ENCODE data around the gene FUZ.

FUZ gene

DNA sequence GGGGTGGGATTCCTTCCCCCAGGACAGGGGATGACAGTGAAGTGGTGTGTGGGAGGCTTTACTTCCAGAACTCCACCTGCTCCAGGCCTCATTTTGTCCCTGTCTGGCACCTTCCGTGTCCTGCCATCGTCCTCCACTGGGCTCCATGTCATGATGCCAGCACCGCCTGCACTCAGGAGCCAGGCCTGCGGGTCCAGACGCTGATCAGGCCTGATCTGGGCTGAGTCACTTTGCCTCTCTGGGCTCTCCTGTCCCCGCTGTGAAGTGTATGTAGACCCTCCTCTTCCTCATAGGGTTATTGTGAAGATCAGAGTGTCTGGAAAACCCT, 9.6 kb downstream of the FUZ start:
- Histone ChIP-seq H3K4me3 (ENCODE audit: low read depth, low read length, poor library complexity, severe bottlenecking) (no peak overlapping the region), H3F3A (ENCODE audit: insufficient read depth, low read length) (no peaks in the 10 kb centered on the region), H3K4me2 (ENCODE audit: low read length) (no peak overlapping the region), H4K20me1 (ENCODE audit: insufficient read depth, low read length) (no peaks in the 10 kb centered on the region), H3K36me3 (ENCODE audit: insufficient read depth, low read length) (peaks cover 79% of the 10 kb centered on the region), H3K4me1 (ENCODE audit: insufficient read depth, low read length, severe bottlenecking) (peaks cover 4% of the 10 kb centered on the region), H3K9ac (ENCODE audit: low read length) (no peak overlapping the region), H3K27ac (ENCODE audit: low read depth, low read length, poor library complexity, severe bottlenecking) (no peak overlapping the region), H3K27me3 (ENCODE audit: insufficient read depth, low read length) (no peaks in the 10 kb centered on the region), H3K79me2 (ENCODE audit: insufficient read depth, low read length) (no peaks in the 10 kb centered on the region), H3K9me3 (ENCODE audit: low read length) (no peaks in the 10 kb centered on the region), H2AFZ (ENCODE audit: low read length) (no peak overlapping the region), H3K9me2 (ENCODE audit: low read depth, low read length) (no peaks in the 10 kb centered on the region)
- TF ChIP-seq EZH2 (IDR thresholded peaks at IDR 0.05; ENCODE audit: borderline replicate concordance, low read length) = no peak
- TF ChIP-seq, protein P1, sequence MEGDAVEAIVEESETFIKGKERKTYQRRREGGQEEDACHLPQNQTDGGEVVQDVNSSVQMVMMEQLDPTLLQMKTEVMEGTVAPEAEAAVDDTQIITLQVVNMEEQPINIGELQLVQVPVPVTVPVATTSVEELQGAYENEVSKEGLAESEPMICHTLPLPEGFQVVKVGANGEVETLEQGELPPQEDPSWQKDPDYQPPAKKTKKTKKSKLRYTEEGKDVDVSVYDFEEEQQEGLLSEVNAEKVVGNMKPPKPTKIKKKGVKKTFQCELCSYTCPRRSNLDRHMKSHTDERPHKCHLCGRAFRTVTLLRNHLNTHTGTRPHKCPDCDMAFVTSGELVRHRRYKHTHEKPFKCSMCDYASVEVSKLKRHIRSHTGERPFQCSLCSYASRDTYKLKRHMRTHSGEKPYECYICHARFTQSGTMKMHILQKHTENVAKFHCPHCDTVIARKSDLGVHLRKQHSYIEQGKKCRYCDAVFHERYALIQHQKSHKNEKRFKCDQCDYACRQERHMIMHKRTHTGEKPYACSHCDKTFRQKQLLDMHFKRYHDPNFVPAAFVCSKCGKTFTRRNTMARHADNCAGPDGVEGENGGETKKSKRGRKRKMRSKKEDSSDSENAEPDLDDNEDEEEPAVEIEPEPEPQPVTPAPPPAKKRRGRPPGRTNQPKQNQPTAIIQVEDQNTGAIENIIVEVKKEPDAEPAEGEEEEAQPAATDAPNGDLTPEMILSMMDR (IDR thresholded peaks at IDR 0.05; ENCODE audit: low read length) = no peak

DNA sequence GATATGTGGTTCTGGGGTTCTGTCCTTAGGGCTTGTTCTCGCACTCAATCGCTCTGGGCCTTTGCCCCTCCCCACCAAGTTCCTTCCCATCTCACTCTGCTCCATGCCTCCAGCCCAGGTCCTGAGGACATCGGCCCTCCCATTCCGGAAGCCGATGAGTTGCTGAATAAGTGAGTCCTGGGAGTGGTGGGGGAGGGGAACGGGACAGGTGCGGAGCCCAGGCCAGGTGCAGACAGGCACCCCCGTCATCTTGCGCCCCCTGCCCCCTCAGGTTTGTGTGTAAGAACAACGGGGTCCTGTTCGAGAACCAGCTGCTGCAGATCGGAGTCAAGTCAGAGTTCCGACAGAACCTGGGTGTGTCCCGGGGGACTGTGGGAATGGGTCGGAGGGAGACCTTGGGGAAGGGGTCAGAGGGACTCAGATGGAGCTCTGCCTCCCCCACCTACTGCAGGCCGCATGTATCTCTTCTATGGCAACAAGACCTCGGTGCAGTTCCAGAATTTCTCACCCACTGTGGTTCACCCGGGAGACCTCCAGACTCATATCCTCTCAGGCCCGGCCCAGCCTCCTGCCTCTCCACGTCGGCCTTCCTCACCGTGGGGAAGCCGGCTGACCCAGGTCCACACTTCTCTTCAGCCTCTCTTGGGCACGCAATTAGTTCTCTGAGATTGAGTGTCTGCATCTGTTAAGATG, 10.1 kb downstream of the FUZ start:
- no peak overlapping the region for H3K27ac ChIP-seq (ENCODE audit: low read depth, low read length, poor library complexity, severe bottlenecking)

DNA sequence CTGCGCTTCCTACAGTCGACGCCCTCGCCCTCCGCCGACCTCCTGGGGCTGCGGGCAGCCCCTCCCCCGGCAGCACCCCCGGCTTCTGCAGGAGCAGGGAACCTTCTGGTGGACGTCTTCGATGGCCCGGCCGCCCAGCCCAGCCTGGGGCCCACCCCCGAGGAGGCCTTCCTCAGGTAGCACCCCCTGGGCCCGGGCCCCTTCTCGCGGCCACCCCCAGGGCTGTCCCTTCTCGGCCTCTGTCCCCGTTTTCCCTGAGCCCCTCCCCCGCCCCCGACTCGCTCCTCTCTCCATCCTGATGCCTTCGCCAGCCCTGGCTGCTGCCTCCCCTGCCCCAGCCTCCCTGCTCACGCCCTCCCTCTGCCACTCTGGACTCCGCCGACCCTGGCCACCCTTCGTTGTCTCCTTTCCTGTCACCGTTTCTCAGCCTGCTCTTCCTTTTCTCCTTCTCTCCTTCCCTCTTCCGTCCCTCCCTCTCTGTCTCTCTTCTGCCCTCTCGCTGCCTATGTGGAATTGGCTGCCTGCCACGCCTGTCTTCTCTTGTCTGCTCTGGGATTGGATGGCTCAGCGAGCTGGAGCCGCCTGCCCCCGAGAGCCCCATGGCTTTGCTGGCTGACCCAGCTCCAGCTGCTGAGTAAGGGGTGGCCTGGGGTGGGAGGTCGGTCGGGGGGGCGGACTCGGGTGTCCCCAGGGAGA, 11.0 kb downstream of the FUZ start:
- no peaks in the 10 kb centered on the region for H3K9me2 ChIP-seq (ENCODE audit: low read depth, low read length)
- H3K4me1 ChIP-seq (ENCODE audit: insufficient read depth, low read length, severe bottlenecking) = no peaks in the 10 kb centered on the region
- H3K9me3 ChIP-seq (ENCODE audit: low read length) = no peaks in the 10 kb centered on the region
- no peak overlapping the region for H2AFZ ChIP-seq (ENCODE audit: low read length)
- no peak overlapping the region for H3K9ac ChIP-seq (ENCODE audit: low read length)
- H3K36me3 ChIP-seq (ENCODE audit: insufficient read depth, low read length) = peaks cover 74% of the 10 kb centered on the region
- H4K20me1 ChIP-seq (ENCODE audit: insufficient read depth, low read length) = no peaks in the 10 kb centered on the region
- no peaks in the 10 kb centered on the region for H3F3A ChIP-seq (ENCODE audit: insufficient read depth, low read length)
- no peaks in the 10 kb centered on the region for H3K79me2 ChIP-seq (ENCODE audit: insufficient read depth, low read length)
- no peaks in the 10 kb centered on the region for H3K27me3 ChIP-seq (ENCODE audit: insufficient read depth, low read length)
- H3K27ac ChIP-seq (ENCODE audit: low read depth, low read length, poor library complexity, severe bottlenecking) = no peak overlapping the region
- H3K4me2 ChIP-seq (ENCODE audit: low read length) = no peak overlapping the region
- no peak overlapping the region for H3K4me3 ChIP-seq (ENCODE audit: low read depth, low read length, poor library complexity, severe bottlenecking)
- TF ChIP-seq, protein P1 (IDR thresholded peaks at IDR 0.05; ENCODE audit: low read length) = no peak
- no peak for TF ChIP-seq EZH2 (IDR thresholded peaks at IDR 0.05; ENCODE audit: borderline replicate concordance, low read length)

More for the DNA sequence above, 10.1 kb downstream of the FUZ start:
- Histone ChIP-seq H3K9me3 (ENCODE audit: low read length) (no peaks in the 10 kb centered on the region), H3K4me1 (ENCODE audit: insufficient read depth, low read length, severe bottlenecking) (no peaks in the 10 kb centered on the region), H3K9me2 (ENCODE audit: low read depth, low read length) (no peaks in the 10 kb centered on the region), H3K36me3 (ENCODE audit: insufficient read depth, low read length) (peaks cover 77% of the 10 kb centered on the region), H3K27me3 (ENCODE audit: insufficient read depth, low read length) (no peaks in the 10 kb centered on the region), H3K4me3 (ENCODE audit: low read depth, low read length, poor library complexity, severe bottlenecking) (no peak overlapping the region), H3K9ac (ENCODE audit: low read length) (no peak overlapping the region), H3K4me2 (ENCODE audit: low read length) (no peak overlapping the region), H3K79me2 (ENCODE audit: insufficient read depth, low read length) (no peaks in the 10 kb centered on the region), H2AFZ (ENCODE audit: low read length) (no peak overlapping the region), H4K20me1 (ENCODE audit: insufficient read depth, low read length) (no peaks in the 10 kb centered on the region), H3F3A (ENCODE audit: insufficient read depth, low read length) (no peaks in the 10 kb centered on the region)
- TF ChIP-seq EZH2 (IDR thresholded peaks at IDR 0.05; ENCODE audit: borderline replicate concordance, low read length) = no peak
- TF ChIP-seq, protein P1 (IDR thresholded peaks at IDR 0.05; ENCODE audit: low read length) = no peak

All from OCI-LY1 (cell line).